Hippocampal formation (tissue), 2 donors: ENCODE results near the gene NEK10.

Experiments
- DNase-seq, 2 donors: peaks; one replicate each; lab custom pipeline; 2025; lab: John Stamatoyannopoulos, UW

The NEK10 gene

DNA sequence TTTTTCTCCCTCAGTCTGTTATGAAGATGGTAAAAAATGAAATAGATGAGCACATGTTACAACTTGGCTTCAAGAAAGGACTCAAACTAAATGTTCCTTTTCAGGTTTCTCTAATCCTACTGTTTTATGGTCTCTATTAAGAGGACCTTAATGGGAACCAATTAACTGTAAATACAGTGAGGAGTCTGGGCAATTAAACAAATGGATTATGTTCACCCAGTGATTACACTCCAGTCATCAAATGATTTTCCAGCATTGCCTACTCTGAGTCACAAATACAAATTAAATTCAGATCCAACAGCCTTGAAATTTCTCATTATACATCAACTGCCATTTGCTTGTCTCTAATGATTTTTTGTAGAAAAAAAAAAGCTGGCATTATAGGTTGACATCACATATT lies 129.2 kb downstream of the NEK10 start:
- no peak for DNase-seq

DNA sequence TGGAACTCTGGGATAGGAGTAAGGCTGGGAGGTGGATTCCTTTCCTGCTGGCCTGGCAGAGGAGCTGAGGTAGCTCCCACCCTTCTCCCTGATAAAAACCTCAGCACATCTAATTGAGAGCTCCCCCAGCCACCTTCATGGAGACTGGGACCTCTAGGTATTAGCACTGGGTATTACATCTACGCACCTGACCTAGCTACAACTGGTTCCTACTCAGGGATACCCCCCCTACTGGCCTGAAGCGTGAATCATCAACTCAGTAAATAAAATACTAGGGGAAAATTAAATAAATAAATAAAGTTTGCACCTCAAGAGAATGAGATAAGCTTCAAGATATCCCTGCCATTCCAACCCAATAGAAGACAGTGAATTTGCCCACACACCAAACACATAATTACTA lies 140.4 kb downstream of the NEK10 start:
- DNase-seq: no peak

DNA sequence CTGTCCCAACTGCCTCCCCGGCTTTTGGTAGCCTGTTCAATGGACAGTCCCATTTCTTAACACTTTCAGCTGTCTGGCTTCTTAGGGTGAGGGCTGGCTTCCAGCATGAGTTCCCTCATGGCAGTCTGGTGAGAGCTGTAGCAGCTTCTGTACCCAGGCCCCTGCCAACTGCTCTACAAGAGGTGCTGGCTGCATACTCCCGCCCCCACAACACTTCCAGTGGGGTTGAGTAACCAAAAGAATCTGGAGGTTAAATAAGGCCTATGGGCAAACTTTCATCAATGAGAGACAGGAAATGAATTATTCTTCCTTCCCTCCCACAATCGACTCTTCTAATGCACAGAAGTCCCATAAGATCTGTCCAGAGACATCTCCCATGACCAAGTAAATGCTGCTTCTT lies 145.0 kb downstream of the NEK10 start:
- DNase-seq: no peak

DNA sequence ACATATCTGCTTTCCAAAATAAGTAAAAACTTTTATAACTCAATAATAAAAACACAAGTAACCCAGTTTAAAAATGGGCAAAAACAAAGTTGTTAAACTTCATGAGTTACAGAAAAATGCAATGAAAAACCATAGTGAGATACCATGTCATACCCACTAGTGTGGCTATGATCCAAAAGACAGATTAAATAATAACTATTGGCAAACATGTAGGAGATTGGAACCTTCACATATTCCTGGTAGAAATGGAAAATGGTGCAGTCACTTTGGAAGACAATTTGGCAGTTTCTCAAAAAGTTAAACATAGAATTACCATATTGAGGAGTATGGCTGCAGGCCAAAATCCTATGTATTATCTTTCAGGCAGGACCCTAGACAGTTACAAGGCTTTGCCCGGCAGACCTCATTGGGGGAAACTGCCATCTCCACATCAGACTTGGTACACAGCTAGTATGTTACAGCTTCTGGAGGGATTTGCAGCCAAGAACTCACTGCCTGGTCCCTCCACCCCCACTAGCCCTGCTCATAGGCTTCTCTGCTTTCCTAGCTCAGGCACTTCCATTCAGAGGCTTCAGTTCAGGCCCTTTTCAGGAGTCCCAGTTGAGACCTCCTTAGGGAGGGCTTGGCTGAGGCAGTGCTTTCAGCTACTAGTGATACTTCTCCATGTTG lies 147.8 kb downstream of the NEK10 start:
- DNase-seq: no peak

DNA sequence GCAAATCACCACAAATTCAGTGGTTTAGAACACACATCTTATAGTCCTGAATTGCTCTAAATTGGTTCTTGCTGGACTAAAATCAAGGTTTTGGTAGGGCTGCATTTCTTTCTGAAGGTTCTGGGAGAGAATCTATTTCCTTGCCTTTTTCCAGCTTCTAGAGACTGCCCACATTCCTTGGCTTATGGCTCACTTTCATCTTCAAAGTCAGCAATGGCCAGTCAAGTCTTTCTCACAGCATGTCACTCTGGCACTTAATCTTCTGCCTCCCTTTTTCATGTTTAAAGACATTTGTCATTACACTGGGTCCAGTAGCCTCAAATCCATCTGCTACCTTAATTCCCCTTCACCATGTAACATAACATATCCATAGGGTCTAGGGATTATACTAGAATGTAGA lies 149.0 kb downstream of the NEK10 start:
- DNase-seq: no peak

DNA sequence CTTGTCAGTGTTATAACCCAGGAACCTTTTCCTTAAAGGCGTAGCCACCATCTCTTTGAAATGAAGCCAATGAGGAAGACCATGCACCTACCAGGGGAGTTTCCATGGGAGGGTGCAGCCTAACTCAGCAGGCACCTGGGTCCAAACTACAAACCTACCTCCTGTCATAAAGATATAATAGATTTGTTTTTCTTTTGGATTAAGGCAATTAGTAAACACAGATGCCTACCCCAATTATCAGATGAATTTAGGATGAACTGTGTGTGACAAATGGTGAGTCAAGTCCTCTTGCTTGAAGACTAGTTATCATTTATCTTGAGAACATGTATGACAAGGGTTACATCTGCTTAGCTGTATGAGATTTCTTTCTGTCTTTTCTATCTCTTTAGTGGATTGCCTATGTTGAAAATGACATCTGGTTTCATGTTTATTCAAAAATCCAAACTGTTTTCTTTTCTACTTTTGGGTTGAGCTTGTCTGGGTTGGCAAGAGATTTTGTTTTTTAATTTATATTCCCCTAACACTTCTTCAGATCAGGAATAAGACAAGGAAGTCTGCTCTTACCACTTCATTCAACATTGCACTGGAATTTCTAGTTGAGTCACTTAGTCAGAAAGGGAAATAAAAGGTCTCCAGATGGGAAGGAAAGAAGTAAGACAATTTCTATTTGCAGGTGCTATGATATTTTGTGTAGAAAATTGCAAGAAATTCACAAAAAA lies 149.9 kb downstream of the NEK10 start:
- no peak for DNase-seq

DNA sequence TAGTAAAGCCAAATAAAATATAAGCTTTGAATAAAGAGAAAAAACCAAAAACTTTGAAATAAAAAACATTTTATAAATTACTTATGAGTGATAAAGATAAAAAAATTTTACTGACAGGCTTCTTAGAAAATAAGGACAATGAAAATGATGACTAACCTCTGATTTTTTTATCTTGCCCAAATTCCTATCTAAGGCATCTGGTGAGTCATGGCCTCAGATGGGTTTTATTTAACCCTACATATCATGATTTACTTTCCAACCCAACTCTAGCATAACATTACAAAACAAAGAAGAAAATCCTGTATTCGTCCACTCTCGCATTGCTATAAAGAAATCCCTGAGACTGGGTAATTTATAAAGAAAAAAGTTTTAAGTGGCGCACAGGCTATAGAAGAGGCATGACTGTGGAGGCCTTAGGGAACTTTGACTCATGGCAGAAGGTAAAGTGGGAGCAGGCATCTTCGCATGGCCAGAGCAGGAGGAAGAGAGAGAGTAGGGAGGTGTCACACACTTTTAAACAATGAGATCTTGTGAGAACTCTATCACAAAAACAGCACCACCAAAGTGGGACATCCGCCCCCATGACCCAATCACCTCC lies 152.1 kb downstream of the NEK10 start:
- no peak for DNase-seq

DNA sequence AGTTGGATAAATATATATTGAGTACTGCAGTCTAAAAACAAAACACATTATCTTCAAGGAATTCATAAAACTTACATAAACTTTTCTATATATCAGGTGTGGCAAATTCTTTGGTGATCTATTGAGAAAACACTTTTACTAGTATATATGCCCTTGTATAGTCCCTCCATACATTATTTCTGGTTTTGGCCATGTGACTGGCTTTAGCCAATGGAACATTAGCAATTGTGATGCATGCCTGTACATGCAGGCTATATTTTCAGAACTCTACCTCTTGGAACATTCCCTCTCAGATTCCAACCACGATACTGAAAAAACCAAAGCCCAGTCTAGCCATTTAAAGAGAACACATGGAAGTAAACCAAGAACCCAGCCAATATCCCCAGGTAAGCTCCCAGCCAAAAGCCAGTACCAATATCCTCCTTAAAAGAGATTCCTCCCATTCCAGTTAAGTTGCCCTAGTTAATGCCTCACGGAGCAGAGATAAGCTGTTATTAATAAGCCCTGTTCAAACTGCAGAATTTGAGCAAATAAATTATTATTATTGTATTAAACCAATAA lies 152.8 kb downstream of the NEK10 start:
- DNase-seq: no peak

DNA sequence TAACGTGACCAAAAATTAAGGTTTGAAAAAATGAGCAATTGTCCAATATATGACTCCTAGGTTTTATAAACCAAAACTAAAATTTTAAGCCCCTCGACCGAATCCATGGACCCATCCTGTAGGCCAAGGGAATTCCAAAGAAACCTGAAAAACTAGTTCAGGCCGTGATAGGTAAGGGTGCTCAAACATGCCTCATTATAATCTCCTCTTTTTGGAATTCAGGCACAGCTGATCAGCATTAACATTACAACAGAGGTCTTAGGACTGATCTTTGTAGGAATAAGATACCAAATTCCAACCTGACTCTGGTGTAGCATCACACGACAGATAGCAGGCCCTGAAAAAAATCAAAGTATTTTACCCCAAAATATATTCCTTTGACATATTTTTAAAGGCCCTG lies 155.7 kb downstream of the NEK10 start:
- no peak for DNase-seq

DNA sequence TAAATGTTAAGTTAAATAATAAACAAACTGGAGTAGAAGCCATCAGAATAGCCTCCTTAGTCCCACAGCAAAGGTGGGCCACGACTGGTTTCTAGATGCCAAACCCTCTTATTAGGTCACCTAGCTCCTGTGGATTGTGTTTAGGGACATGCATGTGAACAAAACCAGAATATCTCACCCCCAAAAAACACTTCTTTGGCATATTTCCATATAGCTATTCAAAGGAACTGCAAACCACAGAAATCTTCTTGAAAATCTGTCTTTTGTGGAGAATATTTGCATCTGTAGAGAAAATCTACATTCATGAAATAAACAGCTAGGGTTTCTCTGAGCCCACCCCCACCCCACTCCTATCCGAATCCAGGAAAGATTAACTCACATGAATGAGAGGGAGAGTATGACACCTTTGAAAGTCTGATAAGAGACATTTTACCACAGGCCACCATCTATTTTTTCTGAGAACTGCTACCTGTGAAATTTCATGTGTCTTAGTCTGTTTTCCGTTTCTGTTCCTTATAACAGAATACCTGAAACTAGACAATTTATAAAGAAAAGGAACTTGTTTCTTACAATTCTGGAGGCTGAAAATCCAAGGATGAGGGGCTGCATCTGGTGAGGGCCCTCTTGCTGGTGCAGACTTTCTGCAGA lies 159.4 kb downstream of the NEK10 start:
- DNase-seq: no peak

DNA sequence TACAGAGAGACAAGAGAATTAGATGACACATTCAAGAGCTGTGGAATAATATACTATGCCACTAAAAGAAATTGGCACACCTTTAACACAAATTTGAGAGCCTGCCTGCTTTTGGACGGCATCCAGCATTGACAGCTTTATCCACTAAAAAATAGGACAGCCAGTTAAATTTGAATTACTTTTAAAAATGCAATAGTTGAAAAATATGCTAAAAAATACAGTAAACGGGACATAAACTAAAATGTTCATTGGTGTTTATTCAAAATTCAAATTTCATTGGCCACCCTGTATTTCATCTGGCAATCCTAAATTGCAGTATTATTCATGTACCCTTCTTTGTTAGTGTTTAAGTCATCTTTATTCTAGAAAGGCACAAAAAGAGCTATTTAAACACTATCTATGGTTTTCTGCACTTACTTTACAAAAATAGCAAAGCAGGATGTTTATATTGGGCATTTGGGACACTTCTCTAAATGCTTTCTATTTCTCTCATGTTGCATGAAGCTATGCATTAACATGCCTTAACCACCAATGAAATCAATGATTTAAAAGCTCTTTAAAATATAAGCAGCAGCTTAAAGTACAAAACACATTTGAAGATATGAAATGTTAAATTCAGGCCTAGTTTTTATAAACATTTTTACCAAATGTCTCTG lies 160.1 kb downstream of the NEK10 start:
- DNase-seq: no peak

DNA sequence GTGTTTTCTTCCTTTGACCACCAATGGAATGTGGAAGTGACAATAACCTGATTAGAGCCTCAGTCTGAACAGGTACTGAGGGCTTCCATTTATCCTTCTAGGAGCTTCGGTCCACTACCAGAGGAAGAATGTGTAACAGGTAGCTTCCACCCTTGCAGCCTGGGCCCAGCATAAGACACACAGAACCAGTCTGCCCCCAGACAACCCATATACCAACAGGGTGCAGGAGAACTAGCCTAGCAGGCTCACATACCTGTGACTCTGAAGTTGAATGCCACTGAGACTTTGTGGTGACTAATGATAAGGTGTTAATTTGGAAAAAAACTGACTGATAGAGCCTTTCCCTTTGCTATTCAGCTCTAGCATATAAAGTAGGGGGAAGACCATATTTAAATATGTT lies 166.2 kb downstream of the NEK10 start:
- DNase-seq: no peak

DNA sequence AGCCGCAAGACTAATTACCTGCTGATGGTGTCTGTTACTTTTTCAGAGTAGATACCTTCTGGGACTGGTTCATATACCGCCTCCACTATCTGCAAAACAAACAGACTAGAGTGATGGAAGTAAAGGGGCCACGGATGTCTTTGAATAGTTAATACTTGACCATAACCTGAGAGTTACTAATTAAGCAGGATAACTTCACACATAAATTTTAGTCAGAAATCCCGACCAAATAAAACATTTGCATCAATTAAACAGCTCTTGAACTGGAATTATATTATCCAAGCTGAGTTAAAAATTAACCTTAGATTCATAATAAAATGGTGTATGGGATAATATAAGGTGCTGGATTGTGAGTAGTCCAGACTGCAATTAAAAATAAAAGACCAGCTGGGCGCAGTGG lies 167.7 kb downstream of the NEK10 start:
- DNase-seq: no peak

DNA sequence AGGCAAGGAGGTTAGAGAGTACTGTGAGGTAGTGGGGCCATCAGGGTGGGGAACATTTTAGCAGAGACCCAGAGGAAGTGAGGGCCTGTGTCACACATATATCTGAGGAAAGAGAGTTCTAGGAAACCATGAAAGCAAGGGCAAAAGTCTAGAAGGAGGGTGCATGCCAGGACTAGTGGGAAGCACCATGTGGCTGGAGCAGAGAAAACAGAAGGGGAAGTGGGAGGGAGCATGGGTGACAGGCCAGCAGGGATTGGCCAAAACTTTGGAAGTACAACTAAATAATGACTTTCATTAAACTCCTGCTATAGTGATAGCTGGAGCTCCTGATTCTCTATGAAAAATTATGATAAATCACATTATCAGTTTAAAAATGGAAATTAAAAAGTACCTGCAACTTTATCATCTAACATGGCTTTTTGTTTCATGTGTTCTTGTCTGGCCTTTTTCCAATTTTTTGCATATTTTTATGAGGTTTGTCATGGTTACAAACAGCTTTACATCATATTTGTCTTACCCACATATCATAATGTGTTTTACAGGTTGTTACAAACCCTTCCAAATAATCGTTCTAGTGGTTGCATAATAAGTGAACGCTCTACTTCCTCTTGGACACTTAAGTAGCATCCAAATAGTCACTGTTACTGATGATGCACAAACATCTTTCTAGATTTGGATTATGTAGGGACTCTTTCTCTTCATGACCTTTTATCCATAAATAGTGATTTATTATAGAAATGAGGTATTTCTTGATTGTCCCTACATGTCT lies 168.3 kb downstream of the NEK10 start:
- DNase-seq: no peak

DNA sequence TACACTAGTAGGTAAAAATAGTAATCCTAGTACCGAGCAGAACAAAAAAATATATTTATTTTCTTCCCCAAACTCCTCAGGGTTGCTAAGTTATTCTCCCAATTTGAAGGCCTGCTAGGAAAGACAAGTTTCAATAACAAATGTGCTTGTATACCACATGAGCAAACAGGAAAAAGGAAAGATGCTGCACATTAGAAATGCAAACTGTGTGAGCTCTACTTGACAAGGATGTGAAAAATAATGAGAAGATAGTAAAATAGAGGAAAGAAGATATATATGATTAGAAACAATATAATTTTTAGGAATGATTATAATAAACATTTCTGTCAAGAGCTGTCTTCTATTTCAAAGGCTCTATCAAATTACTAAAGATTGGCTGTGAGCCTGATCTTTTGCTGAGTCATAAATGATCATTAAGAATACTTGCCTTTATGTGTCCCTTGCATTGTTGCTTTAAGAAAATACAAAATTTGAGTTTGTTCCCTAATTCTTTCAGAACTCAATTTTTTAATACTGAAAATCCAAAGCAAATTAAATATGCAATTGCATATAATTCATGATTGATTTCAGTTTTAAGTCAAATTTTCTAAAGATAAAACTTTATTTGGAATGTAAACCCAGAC lies 174.2 kb downstream of the NEK10 start:
- no peak for DNase-seq

DNA sequence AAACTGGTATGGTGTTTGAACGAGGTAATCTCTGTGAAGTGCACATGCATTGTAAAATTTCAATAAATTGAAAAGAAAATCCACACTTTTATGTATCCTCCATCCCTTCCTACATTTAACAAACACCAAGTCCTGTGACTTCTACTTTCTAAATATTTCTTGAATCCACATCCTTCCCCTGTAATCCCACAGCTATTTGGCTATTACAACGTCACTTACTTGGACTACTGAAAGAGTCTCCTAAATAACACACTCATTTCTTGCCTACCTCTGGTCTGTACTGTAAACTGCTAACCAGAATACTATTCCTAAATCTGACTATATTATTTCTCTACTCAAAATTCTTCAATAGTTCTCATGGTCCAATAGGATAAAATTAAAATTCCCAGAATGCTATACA lies 176.1 kb downstream of the NEK10 start:
- no peak for DNase-seq

DNA sequence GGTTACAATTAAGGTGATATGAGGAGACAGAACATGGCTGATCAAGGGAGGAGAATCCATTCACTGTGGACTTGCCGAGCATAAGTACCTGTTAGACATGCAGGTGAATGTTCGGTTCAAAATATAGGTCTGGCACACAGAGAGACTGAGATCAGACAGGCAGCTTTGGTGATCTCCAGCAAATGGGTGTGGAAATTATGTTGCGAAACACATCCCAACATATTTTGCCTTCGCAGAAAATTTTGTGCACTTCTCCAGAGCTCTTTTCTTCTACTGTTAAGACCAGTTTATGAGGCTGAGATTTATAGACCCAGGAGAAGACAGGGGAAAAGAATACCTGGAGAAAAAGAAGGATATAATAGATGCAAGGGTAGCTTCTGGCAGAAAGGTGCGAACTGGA lies 183.2 kb downstream of the NEK10 start:
- no peak for DNase-seq

DNA sequence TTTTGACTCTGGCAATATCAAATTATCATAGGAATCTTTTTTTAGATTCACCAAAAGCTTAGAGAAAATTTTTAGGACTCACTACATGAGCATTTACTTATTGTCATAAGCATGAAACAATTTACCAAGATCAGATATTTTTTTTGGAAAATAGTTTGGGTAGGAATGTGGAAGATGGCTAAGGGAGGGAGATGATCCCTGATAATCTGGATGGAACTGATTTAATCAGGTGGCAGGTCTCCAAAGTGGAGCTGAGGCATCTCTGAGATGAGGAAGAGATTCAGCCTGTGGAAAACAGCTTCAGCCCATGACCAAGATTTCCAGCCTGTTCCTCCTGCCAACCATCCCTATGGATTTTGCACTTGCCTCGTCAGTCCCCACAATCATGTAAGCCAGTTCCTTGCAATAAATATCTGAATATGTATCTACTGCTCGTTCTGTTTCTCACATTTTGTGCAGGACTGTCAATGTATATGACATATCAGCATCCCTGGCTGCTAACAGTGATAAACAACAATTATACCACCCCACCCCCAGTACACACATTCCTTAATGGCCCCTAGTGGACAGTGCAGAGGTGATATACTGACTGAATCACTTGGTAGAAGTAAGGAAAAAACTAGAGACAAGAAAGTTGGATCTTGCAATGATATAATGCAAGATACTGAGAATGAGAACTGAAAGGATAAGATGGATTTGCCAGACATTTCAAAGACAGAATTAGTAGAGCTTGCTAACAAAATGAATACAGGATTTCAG lies 183.8 kb downstream of the NEK10 start:
- no peak for DNase-seq

DNA sequence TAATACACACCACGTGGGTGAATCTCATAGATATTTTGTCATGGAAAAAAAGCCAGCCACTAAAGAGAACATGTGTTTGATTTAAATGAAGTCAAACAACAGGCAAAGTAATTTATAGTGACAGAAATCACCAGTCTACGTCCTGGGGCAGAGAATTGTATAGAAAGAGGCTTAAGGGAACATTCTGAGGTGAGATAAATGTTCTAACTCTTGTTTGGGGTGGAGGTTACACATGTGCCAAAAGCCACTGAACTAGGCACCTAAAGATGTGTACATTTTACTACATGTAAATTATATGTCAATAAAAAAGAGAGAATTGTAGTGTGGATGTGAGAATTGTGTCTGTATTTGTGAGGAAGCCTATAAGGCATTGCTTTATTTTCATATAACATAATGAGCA lies 184.9 kb downstream of the NEK10 start:
- DNase-seq: no peak

DNA sequence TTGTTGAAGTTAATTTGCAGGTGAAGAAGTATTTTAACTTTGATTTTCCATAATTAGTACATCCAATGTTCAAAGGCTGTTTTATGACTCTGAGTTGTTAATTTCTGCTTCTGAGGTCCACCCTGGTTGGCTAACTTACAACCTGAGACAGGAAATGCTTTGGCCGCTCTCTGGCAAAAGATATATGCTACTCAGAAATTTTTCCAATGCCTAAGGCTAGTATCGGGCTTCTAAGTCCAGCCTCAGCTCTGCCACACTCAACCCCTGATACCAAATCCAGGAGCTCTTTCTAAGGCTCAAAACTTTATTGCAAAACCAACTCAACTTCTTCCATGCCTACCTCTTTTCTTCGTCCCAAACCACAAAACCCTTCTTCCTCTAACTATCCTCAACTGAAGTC lies 192.9 kb downstream of the NEK10 start:
- no peak for DNase-seq
